BLaER1 treated with 17β-estradiol and CSF1 and Interleukin-3, amounts not matched to agents 10 nM and 100 nM (cell line): Measurements from ENCODE around the gene IFI27.

ENCODE experiments used
- H3K27ac ChIP-seq, 11 experiments: shearing (Covaris generic); formaldehyde crosslinking; 2 replicates each; pipeline ENCODE4 v1.8.1; 2022
- H3K27me3 ChIP-seq, 11 experiments: shearing (Covaris generic); formaldehyde crosslinking; 2 replicates each; pipeline ENCODE4 v1.8.1; 2022
- H3K36me3 ChIP-seq, 11 experiments: shearing (Covaris generic); formaldehyde crosslinking; 2 replicates each; pipeline ENCODE4 v1.8.1; 2022
- H3K4me1 ChIP-seq, 10 experiments: shearing (Covaris generic); formaldehyde crosslinking; 2 replicates each; pipeline ENCODE4 v1.8.1; 2022
- H3K4me2 ChIP-seq, 11 experiments: shearing (Covaris generic); formaldehyde crosslinking; 2 replicates each; pipeline ENCODE4 v1.8.1; 2022
- H3K4me3 ChIP-seq, 10 experiments: shearing (Covaris generic); formaldehyde crosslinking; 2 replicates each; pipeline ENCODE4 v1.8.1; 2022
- H3K9ac ChIP-seq, 11 experiments: shearing (Covaris generic); formaldehyde crosslinking; 2 replicates each; pipeline ENCODE4 v1.8.1; 2022
- H3K9me3 ChIP-seq, 11 experiments: shearing (Covaris generic); formaldehyde crosslinking; replicated peaks in 1 of 11; 2 replicates each; pipeline ENCODE4 v1.8.1; 2022
- H4K20me1 ChIP-seq, 11 experiments: shearing (Covaris generic); formaldehyde crosslinking; 2 replicates each; pipeline ENCODE4 v1.8.1; 2022
- Cebpa-rat ChIP-seq, 11 experiments: shearing (Covaris generic); IDR thresholded peaks; 2 replicates each; pipeline ENCODE4 v1.8.1; 2022

Gene IFI27

GRCh38 chr14:94125659-94126418 lies 15.3 kb downstream of the IFI27 start:
- Histone ChIP-seq H3K27me3 (no peaks in the 10 kb centered on the region), H3K4me2 (no peak overlapping the region), H3K27ac (no peak overlapping the region), H3K9me3 (peaks cover 4 to 24% (median 16%) of the 10 kb centered on the region in 11 experiments; a peak in 18 of 22 replicates), H3K9ac (no peak overlapping the region), H3K36me3 (peaks cover 0 to 25% (median 0%) of the 10 kb centered on the region in 11 experiments; a peak in 9 of 22 replicates), H4K20me1 (no peaks in the 10 kb centered on the region; a peak in 1 of 22 replicates), H3K4me1 (peaks cover 8 to 30% (median 18%) of the 10 kb centered on the region in 10 experiments; a peak in 19 of 20 replicates), H3K4me3 (no peak overlapping the region)
- no peak for TF ChIP-seq Cebpa-rat (IDR thresholded peaks at IDR 0.05)

- Histone ChIP-seq H3K4me2 (no peak overlapping the region), H3K36me3 (peaks cover 0 to 25% (median 0%) of the 10 kb centered on the region in 11 experiments; a peak in 9 of 22 replicates), H3K9me3 (peaks cover 0 to 19% (median 11%) of the 10 kb centered on the region in 11 experiments; a peak in 10 of 22 replicates), H3K4me1 (peaks cover 8 to 30% (median 18%) of the 10 kb centered on the region in 10 experiments; a peak in 19 of 20 replicates), H3K27me3 (no peaks in the 10 kb centered on the region), H4K20me1 (no peaks in the 10 kb centered on the region; a peak in 1 of 22 replicates), H3K27ac (no peak overlapping the region), H3K4me3 (no peak overlapping the region), H3K9ac (no peak overlapping the region)
- no peak for TF ChIP-seq Cebpa-rat (IDR thresholded peaks at IDR 0.05)
Observed at GRCh38 chr14:94126419-94126677, 15.8 kb downstream of the IFI27 start.

- no peak overlapping the region for H3K4me2 ChIP-seq
- H3K9me3 ChIP-seq = peaks cover 0 to 14% (median 9%) of the 10 kb centered on the region in 11 experiments; a peak in 8 of 22 replicates
- H3K4me3 ChIP-seq = no peak overlapping the region
- H3K4me1 ChIP-seq = peaks cover 8 to 30% (median 18%) of the 10 kb centered on the region in 10 experiments; a peak in 19 of 20 replicates
- no peaks in the 10 kb centered on the region for H3K27me3 ChIP-seq
- no peak overlapping the region for H3K9ac ChIP-seq
- H3K27ac ChIP-seq = no peak overlapping the region
- peaks cover 0 to 25% (median 0%) of the 10 kb centered on the region in 11 experiments; a peak in 9 of 22 replicates for H3K36me3 ChIP-seq
- TF ChIP-seq Cebpa-rat (IDR thresholded peaks at IDR 0.05) = no peak
- no peaks in the 10 kb centered on the region; a peak in 1 of 22 replicates for H4K20me1 ChIP-seq
Observed at GRCh38 chr14:94126800-94127199, 16.3 kb downstream of the IFI27 start.

- H3K9me3 ChIP-seq = peaks cover 0 to 11% (median 7%) of the 10 kb centered on the region in 11 experiments; a peak in 8 of 22 replicates
- peaks cover 0 to 25% (median 0%) of the 10 kb centered on the region in 11 experiments; a peak in 9 of 22 replicates for H3K36me3 ChIP-seq
- no peak for TF ChIP-seq Cebpa-rat (IDR thresholded peaks at IDR 0.05)
- H3K4me3 ChIP-seq = no peak overlapping the region
- no peak overlapping the region for H3K27ac ChIP-seq
- no peak overlapping the region for H3K9ac ChIP-seq
- H4K20me1 ChIP-seq = no peaks in the 10 kb centered on the region; a peak in 1 of 22 replicates
- peaks cover 8 to 30% (median 18%) of the 10 kb centered on the region in 10 experiments; a peak in 19 of 20 replicates for H3K4me1 ChIP-seq
- H3K27me3 ChIP-seq = no peaks in the 10 kb centered on the region
- peak overlapping the region in 1 of 11 experiments; percentile 88; a peak in 1 of 22 replicates for H3K4me2 ChIP-seq
Observed at GRCh38 chr14:94127330-94127729, 16.8 kb downstream of the IFI27 start.

GRCh38 chr14:94128216-94128839 lies 17.8 kb downstream of the IFI27 start:
- H3K27ac ChIP-seq = 0 out of 22 replicates have a peak overlapping the region, but pooled peaks of 1 of the 11 experiments have one; percentile 67
- no peaks in the 10 kb centered on the region; a peak in 1 of 22 replicates for H4K20me1 ChIP-seq
- H3K4me3 ChIP-seq = peak overlapping the region in 6 of 10 experiments; percentile 56 to 75 (median 68); a peak in 12 of 20 replicates
- H3K36me3 ChIP-seq = peaks cover 0 to 25% (median 0%) of the 10 kb centered on the region in 11 experiments; a peak in 9 of 22 replicates
- peak overlapping the region; percentile 87 to 98 (median 91) for H3K4me2 ChIP-seq
- H3K27me3 ChIP-seq = no peaks in the 10 kb centered on the region
- TF ChIP-seq Cebpa-rat (IDR thresholded peaks at IDR 0.05) = no peak
- H3K4me1 ChIP-seq = peaks cover 8 to 30% (median 18%) of the 10 kb centered on the region in 10 experiments; a peak in 19 of 20 replicates
- peaks cover 0 to 1% (median 0%) of the 10 kb centered on the region in 11 experiments; a peak in 4 of 22 replicates for H3K9me3 ChIP-seq
- H3K9ac ChIP-seq = peak overlapping the region in 6 of 11 experiments; percentile 69 to 82 (median 78); a peak in 7 of 22 replicates

- Histone ChIP-seq H3K27me3 (no peaks in the 10 kb centered on the region), H3K36me3 (peaks cover 0 to 25% (median 0%) of the 10 kb centered on the region in 11 experiments; a peak in 9 of 22 replicates), H4K20me1 (no peaks in the 10 kb centered on the region; a peak in 1 of 22 replicates), H3K27ac (peak within 1 kb of the TSS; percentile 3 to 79 (median 66); a peak in 19 of 22 replicates), H3K9me3 (no peaks in the 10 kb centered on the region), H3K4me3 (peak within 1 kb of the TSS; percentile 56 to 75 (median 66)), H3K4me2 (peak within 1 kb of the TSS; percentile 87 to 98 (median 91)), H3K4me1 (peaks cover 8 to 30% (median 18%) of the 10 kb centered on the region in 10 experiments; a peak in 19 of 20 replicates), H3K9ac (peak within 1 kb of the TSS; percentile 55 to 82 (median 74))
- TF ChIP-seq Cebpa-rat (IDR thresholded peaks at IDR 0.05) = no peak
Observed at GRCh38 chr14:94129111-94129757, 18.7 kb downstream of the IFI27 start, which contains the start of gene IFI27L2. Gene IFI27L2 (minus strand): TSS chr14:94129604. CDS start chr14:94129564, 40 bp downstream.

- peaks cover 8 to 30% (median 18%) of the 10 kb centered on the region in 10 experiments; a peak in 19 of 20 replicates for H3K4me1 ChIP-seq
- peak overlapping the region in 6 of 11 experiments; percentile 39 to 79 (median 64); a peak in 10 of 22 replicates for H3K27ac ChIP-seq
- peak overlapping the region; percentile 84 to 98 (median 91) for H3K4me2 ChIP-seq
- peak overlapping the region; percentile 55 to 82 (median 73); a peak in 20 of 22 replicates for H3K9ac ChIP-seq
- no peaks in the 10 kb centered on the region for H3K27me3 ChIP-seq
- H4K20me1 ChIP-seq = no peaks in the 10 kb centered on the region; a peak in 1 of 22 replicates
- H3K9me3 ChIP-seq = no peaks in the 10 kb centered on the region
- H3K36me3 ChIP-seq = peaks cover 0 to 25% (median 0%) of the 10 kb centered on the region in 11 experiments; a peak in 9 of 22 replicates
- H3K4me3 ChIP-seq = peak overlapping the region; percentile 56 to 75 (median 66)
- no peak for TF ChIP-seq Cebpa-rat (IDR thresholded peaks at IDR 0.05)
Observed at GRCh38 chr14:94129758-94130414, 19.4 kb downstream of the IFI27 start.
